GM23338 (cell line): ENCODE data around the gene NPAS3. TPM values are rescaled to one million over a fixed set of nuclear protein-coding genes. Genes with fewer than 3 reads are reported as not detected.

Source experiments
- ATAC-seq: fragments of 200-7000 bp; cut with Tn5 transposase; 3 replicates; pipeline ENCODE4 v1.9.1; 2020
- DNase-seq: peaks from one replicate; pipeline ENCODE4 v3.0.0-alpha.2; 2015; ENCODE audit warnings: low spot score
- H2AFZ ChIP-seq: fragments of 200-600 bp; sonication (generic); 2 replicates; pipeline ENCODE4 v1.8.0; 2016; ENCODE audit warnings: antibody characterized with exemption, mild to moderate bottlenecking, moderate library complexity
- H3F3A ChIP-seq: fragments of 200-600 bp; sonication (generic); replicated peaks from 2 replicates; pipeline ENCODE4 v1.8.0; 2017; ENCODE audit warnings: antibody characterized with exemption, mixed run types, low read depth
- H3K27ac ChIP-seq: fragments of 200-600 bp; sonication (generic); 2 replicates; pipeline ENCODE4 v1.6.1; 2016; ENCODE audit warnings: low read depth
- H3K27me3 ChIP-seq: fragments of 200-600 bp; sonication (generic); 2 replicates; pipeline ENCODE4 v1.8.0; 2016; ENCODE audit warnings: mild to moderate bottlenecking, mixed run types, moderate library complexity; ENCODE audit not compliant: insufficient read depth
- H3K36me3 ChIP-seq: fragments of 200-600 bp; sonication (generic); 2 replicates; pipeline ENCODE4 v1.8.0; 2016; ENCODE audit warnings: mild to moderate bottlenecking; ENCODE audit not compliant: insufficient read depth
- H3K4me1 ChIP-seq: fragments of 200-600 bp; sonication (generic); 2 replicates; pipeline ENCODE4 v1.8.0; 2016; ENCODE audit warnings: mild to moderate bottlenecking, moderate library complexity; ENCODE audit not compliant: insufficient read depth
- H3K4me2 ChIP-seq: fragments of 200-600 bp; sonication (generic); 2 replicates; pipeline ENCODE4 v1.7.1; 2017; ENCODE audit warnings: mixed run types
- H3K4me3 ChIP-seq: fragments of 200-600 bp; sonication (generic); 2 replicates; pipeline ENCODE4 v1.6.1; 2016; ENCODE audit warnings: mixed run types
- H3K79me2 ChIP-seq: fragments of 200-600 bp; sonication (generic); replicated peaks from 2 replicates; pipeline ENCODE4 v1.8.0; 2017; ENCODE audit warnings: mild to moderate bottlenecking; ENCODE audit not compliant: insufficient read depth
- H3K9me2 ChIP-seq: fragments of 200-600 bp; sonication (generic); 2 replicates; pipeline ENCODE4 v1.8.0; 2017; ENCODE audit not compliant: insufficient read depth
- H4K20me1 ChIP-seq: fragments of 200-600 bp; sonication (generic); replicated peaks from 2 replicates; pipeline ENCODE4 v1.8.0; 2017; ENCODE audit warnings: mild to moderate bottlenecking; ENCODE audit not compliant: insufficient read depth
- H3K27ac Mint-ChIP-seq: 2 replicates; pipeline ENCODE4 v1.8.0; 2020; ENCODE audit warnings: inconsistent platforms, mild to moderate bottlenecking, moderate library complexity, mixed read lengths
- H3K27me3 Mint-ChIP-seq: 3 replicates; pipeline ENCODE4 v1.8.0; 2022; ENCODE audit warnings: low read depth, mild to moderate bottlenecking, moderate library complexity, mixed read lengths, inconsistent platforms; ENCODE audit not compliant: insufficient read depth, poor library complexity
- H3K36me3 Mint-ChIP-seq: 3 replicates; pipeline ENCODE4 v1.8.0; 2021; ENCODE audit warnings: low read depth, mild to moderate bottlenecking, inconsistent platforms, moderate library complexity, mixed read lengths
- H3K4me1 Mint-ChIP-seq: 3 replicates; pipeline ENCODE4 v1.8.0; 2020; ENCODE audit warnings: mild to moderate bottlenecking, inconsistent platforms, mixed read lengths
- H3K4me3 Mint-ChIP-seq: 3 replicates; pipeline ENCODE4 v1.8.0; 2021; ENCODE audit warnings: moderate library complexity, mild to moderate bottlenecking, inconsistent platforms, mixed read lengths
- H3K9me3 Mint-ChIP-seq: 3 replicates; pipeline ENCODE4 v1.8.0; 2020; ENCODE audit warnings: moderate library complexity, mild to moderate bottlenecking, inconsistent platforms, mixed read lengths
- CREB1 ChIP-seq: fragments of 250-450 bp; sonication (Bioruptor Pico); IDR thresholded peaks from 2 replicates; pipeline ENCODE4 v1.5.0; 2020; ENCODE audit warnings: low read depth, mild to moderate bottlenecking, moderate library complexity
- CTCF ChIP-seq, 2 experiments: fragments of 200-600 bp in 1 of 2; sonication (generic) in 1 of 2; conservative IDR thresholded peaks; 2 replicates each; pipeline versions ENCODE4 v1.5.1 to v1.6.1; 2016 to 2017; ENCODE audit warnings: antibody characterized with exemption in 2 of 2, low read depth in 2 of 2, mild to moderate bottlenecking in 2 of 2, moderate library complexity in 1 of 2
- EZH2 ChIP-seq: fragments of 200-600 bp; sonication (generic); IDR thresholded peaks from one replicate; pipeline ENCODE4 v1.8.0; 2017; ENCODE audit warnings: antibody characterized with exemption, mild to moderate bottlenecking, low read depth; ENCODE audit not compliant: unreplicated experiment
- EZH2phosphoT487 ChIP-seq: fragments of 200-600 bp; sonication (generic); IDR thresholded peaks from one replicate; pipeline ENCODE4 v1.8.1; 2018; ENCODE audit warnings: antibody characterized with exemption; ENCODE audit not compliant: unreplicated experiment
- JUNB ChIP-seq: IDR thresholded peaks from one replicate; pipeline ENCODE4 v1.6.1; 2016; ENCODE audit warnings: antibody characterized with exemption; ENCODE audit not compliant: unreplicated experiment
- NANOG ChIP-seq: IDR thresholded peaks from 2 replicates; pipeline ENCODE4 v1.6.1; 2016; ENCODE audit warnings: antibody characterized with exemption, borderline replicate concordance
- POLR2AphosphoS5 ChIP-seq: IDR thresholded peaks from 2 replicates; pipeline ENCODE4 v1.6.1; 2016; ENCODE audit warnings: antibody characterized with exemption, low read depth
- REST ChIP-seq: IDR thresholded peaks from one replicate; pipeline ENCODE4 v1.6.1; 2018; ENCODE audit warnings: antibody characterized with exemption; ENCODE audit not compliant: unreplicated experiment
- STAT1 ChIP-seq: IDR thresholded peaks from one replicate; pipeline ENCODE4 v1.6.1; 2016; ENCODE audit warnings: antibody characterized with exemption; ENCODE audit not compliant: unreplicated experiment
- ZNF114 ChIP-seq: fragments of 250-450 bp; sonication (Bioruptor Pico); IDR thresholded peaks from 2 replicates; pipeline ENCODE4 v1.5.0; 2020; ENCODE audit warnings: mild to moderate bottlenecking, moderate library complexity
- ZNF331 ChIP-seq: fragments of 250-450 bp; sonication (Bioruptor Pico); IDR thresholded peaks from 2 replicates; pipeline ENCODE4 v1.5.0; 2020; ENCODE audit warnings: low read depth, mild to moderate bottlenecking, moderate library complexity
- ZNF462 ChIP-seq: fragments of 250-450 bp; sonication (Bioruptor Pico); IDR thresholded peaks from 2 replicates; pipeline ENCODE4 v1.5.0; 2020; ENCODE audit warnings: mild to moderate bottlenecking, moderate library complexity
- polyA plus RNA-seq: library from polyadenylated mRNA; unstranded; fragments of >200 nt; fragmentation: Nextera tagmentation; extraction: Ambion mirVana; gene quantifications from 2 replicates; pipeline ENCODE4 v1.2.1, GENCODE V29; 2016
- total RNA-seq: library from RNA; depleted of rRNA; stranded (reverse); fragments of >200 nt; shearing (Covaris generic); gene quantifications from 2 replicates; pipeline ENCODE4 v1.2.3, GENCODE V29; 2014

Gene NPAS3
- total and polyA plus RNA-seq, 2 experiments from 2014 or later: 0.17 to 0.19 TPM

- Histone ChIP-seq H4K20me1 (no peaks in the 10 kb centered on the region), H3K27ac (no peak overlapping the region), H3K4me2 (no peak overlapping the region), H3K9me2 (no peaks in the 10 kb centered on the region), H3K27me3 (no peaks in the 10 kb centered on the region), H3K36me3 (no peaks in the 10 kb centered on the region), H3K79me2 (no peaks in the 10 kb centered on the region), H3F3A (no peaks in the 10 kb centered on the region), H3K4me1 (peaks cover 19% of the 10 kb centered on the region), H2AFZ (no peak overlapping the region), H3K4me3 (no peak overlapping the region)
- Mint-ChIP-seq H3K4me1 (peaks cover 23% of the 10 kb centered on the region), H3K9me3 (no peaks in the 10 kb centered on the region), H3K27ac (no peak overlapping the region), H3K4me3 (no peak overlapping the region), H3K36me3 (no peaks in the 10 kb centered on the region), H3K27me3 (peaks cover 2% of the 10 kb centered on the region)
- TF ChIP-seq EZH2phosphoT487 (no peak), JUNB (no peak), EZH2 (no peak), CREB1 (no peak), ZNF331 (no peak), CTCF (conservative IDR thresholded peaks at IDR 0.05; ENCODE audit: low read depth in 2 of 2) (no peak), ZNF114 (CRISPR knock-in tag) (no peak), STAT1 (no peak)
- DNase-seq (no peak), ATAC-seq (no peak)
Observed at GRCh38 chr14:33563191-33563900, 624.7 kb downstream of the NPAS3 start.

- ATAC-seq (no peak), DNase-seq (no peak)
- Histone ChIP-seq H4K20me1 (no peaks in the 10 kb centered on the region), H3K36me3 (no peaks in the 10 kb centered on the region), H2AFZ (no peak overlapping the region), H3K9me2 (no peaks in the 10 kb centered on the region), H3K27me3 (no peaks in the 10 kb centered on the region), H3K4me2 (no peak overlapping the region), H3F3A (no peaks in the 10 kb centered on the region), H3K4me3 (no peak overlapping the region), H3K4me1 (peaks cover 19% of the 10 kb centered on the region), H3K27ac (no peak overlapping the region), H3K79me2 (no peaks in the 10 kb centered on the region)
- peaks cover 2% of the 10 kb centered on the region for H3K27me3 Mint-ChIP-seq
- TF ChIP-seq ZNF462 (no peak), POLR2AphosphoS5 (no peak), REST (no peak), NANOG (no peak), ZNF331 (no peak), STAT1 (no peak)
- peaks cover 23% of the 10 kb centered on the region for H3K4me1 Mint-ChIP-seq
- H3K9me3 Mint-ChIP-seq: no peaks in the 10 kb centered on the region
- H3K4me3 Mint-ChIP-seq: no peak overlapping the region
- H3K36me3 Mint-ChIP-seq: no peaks in the 10 kb centered on the region
- H3K27ac Mint-ChIP-seq: no peak overlapping the region
Observed at GRCh38 chr14:33563901-33564197, 625.2 kb downstream of the NPAS3 start.
